GM21825 (cell line): ENCODE data around the gene SCRG1.
A peak's percentile ranks its signal among the peaks of the same experiment; 100 is the strongest.

Experiments used
- ATAC-seq: cut with Tn5 transposase; IDR thresholded peaks from one replicate; pipeline ENCODE4 v1.9.1; 2021; ENCODE audit warnings: mild to moderate bottlenecking, moderate library complexity; ENCODE audit not compliant: unreplicated experiment

SCRG1 gene

DNA sequence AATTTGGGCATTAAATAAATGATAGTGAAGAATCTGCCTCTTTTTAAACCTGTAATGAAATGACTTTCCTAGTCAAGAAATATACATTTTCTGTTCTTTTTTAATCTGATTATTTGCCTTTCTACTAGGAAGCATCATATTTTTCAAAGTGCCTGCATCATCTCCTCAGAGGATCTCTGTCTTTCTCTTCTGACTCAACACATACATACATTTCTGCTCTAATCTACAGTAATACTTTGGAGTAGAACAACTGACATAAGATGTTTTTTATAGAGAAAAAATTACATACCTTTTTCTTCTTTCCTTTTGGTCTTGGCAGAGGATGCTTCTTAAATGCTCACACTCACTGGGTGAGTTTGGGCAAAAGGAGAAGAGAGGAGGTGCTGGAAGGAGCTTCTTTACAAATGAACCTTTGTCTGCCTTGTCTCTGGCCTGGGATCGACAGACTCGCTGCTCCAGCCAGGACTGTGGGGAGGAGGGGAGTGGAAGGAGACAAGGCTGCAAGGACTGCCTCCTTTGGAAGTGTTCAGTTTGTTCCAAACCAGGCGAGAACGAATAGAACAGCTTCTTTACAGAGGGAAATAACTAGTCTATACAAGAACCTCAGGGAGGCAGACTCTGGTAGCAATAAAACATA, at the start of gene SCRG1:
Gene SCRG1, minus strand, starts transcription at position 338 of the 637 bp plus-strand sequence. CDS start 7,702 bp downstream, outside the sequence.
- no peak for ATAC-seq

DNA sequence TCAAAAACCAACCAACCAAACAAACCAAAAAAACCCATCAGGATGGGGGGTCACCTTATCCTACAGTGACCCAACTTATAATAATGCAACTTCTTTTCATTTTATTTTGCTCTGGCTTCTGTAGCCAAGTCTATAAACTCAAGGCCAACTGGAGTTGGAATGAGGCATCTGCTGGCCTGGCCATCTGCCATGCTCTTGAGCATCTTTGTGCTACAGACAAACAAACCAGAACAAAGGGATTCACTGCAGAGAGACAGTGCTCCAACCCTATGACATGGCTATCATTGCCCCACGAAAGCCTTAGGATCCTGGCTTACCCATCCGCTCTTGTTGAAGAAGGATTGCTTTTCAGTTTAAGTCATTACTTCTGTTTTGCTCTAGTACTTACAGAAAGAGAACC, 49.2 kb upstream of the SCRG1 start:
- no peak for ATAC-seq

- ATAC-seq = peak; percentile 94
Observed at GRCh38 chr4:173446416-173446815, 47.5 kb upstream of the SCRG1 start.

DNA sequence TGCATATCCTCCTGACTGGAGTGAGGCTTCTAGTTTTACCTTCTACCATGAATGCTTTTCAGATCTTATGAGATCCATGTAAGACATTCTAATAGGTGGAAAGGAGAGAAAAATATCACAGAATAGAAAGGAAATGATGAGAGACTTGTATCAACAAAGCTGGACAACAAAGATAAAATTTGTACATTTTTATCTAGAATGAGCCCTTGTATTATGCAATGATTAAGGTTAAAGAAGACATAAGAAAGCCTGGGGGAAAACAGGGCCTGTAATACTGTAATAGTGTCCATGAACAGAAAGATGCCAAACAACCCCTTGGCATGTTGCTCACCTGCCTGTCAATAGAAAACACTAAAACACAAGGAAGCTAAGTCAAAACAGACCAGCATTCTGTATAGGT, 44.2 kb upstream of the SCRG1 start:
- no peak for ATAC-seq

- ATAC-seq = no peak
Observed at GRCh38 chr4:173442223-173442932, 43.5 kb upstream of the SCRG1 start.

- ATAC-seq = no peak
Observed at GRCh38 chr4:173440888-173441287, 42.0 kb upstream of the SCRG1 start.

- no peak for ATAC-seq
Observed at GRCh38 chr4:173436771-173437265, 37.9 kb upstream of the SCRG1 start.

DNA sequence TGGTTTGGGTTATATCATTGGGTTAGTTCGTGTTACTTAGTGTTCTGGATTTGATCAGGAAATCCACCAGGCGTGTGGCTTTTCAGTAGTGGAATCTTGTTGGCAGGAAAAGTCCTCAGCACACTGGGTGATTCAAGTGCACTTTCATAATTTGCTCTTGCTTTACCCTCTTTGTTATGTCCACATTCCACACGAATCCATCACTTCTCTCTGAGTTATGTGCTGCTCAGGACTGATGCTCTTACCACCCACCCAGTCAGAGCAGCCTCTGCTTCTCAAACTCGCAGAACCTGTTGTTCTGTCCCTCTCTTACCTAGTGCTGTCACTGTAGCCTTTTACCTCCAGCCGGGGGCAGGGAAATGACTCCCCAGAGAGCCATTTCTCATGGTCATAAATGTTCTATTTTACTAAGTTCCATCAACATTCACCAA, 37.2 kb upstream of the SCRG1 start:
- no peak for ATAC-seq

DNA sequence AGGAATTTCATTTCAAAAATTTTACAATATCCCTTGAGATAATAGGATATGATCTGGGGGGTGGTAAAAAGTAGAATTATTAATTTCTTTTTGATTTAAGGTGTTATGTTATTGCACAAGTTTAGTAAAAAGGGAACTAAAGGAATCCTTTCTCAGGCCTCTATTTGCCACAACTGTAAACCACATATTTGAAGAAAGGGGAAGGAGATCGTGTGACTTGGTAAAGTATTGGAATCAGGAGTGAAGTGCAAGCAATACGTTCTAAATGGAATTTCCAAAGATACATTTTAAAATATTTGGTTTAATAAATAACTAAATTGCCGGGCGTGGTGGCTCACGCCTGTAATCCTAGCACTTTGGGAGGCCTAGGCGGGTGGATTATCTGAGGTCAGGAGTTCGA, 35.3 kb upstream of the SCRG1 start:
- ATAC-seq = no peak

- no peak for ATAC-seq
Observed at GRCh38 chr4:173433447-173433846, 34.5 kb upstream of the SCRG1 start.

GRCh38 chr4:173432430-173432829, 33.5 kb upstream of the SCRG1 start:
- ATAC-seq = no peak

- no peak for ATAC-seq
Observed at GRCh38 chr4:173426064-173426463, 27.1 kb upstream of the SCRG1 start.

GRCh38 chr4:173424899-173425805, 26.2 kb upstream of the SCRG1 start:
- no peak for ATAC-seq

DNA sequence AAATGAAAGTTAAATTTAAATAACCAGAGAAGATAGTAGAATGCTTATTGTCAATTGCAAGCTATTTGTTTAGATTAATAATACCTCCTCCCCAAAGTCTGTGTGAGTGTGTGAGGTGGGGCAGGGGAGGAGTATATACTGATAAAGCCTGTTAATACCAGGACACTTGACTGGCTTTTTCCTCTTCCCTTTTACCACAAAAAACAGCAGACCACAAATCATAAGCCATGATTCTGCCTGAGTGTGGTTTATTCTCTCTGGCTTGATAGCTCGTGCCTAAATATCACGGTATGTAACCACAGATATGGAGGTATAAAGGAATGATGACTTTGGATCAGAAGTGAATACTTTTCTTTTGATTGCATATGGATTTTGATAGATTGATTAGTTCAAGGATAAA, 21.9 kb upstream of the SCRG1 start:
- no peak for ATAC-seq

- ATAC-seq = no peak
Observed at GRCh38 chr4:173420324-173420752, 21.4 kb upstream of the SCRG1 start.

GRCh38 chr4:173418639-173419038, 19.7 kb upstream of the SCRG1 start:
- ATAC-seq = no peak

DNA sequence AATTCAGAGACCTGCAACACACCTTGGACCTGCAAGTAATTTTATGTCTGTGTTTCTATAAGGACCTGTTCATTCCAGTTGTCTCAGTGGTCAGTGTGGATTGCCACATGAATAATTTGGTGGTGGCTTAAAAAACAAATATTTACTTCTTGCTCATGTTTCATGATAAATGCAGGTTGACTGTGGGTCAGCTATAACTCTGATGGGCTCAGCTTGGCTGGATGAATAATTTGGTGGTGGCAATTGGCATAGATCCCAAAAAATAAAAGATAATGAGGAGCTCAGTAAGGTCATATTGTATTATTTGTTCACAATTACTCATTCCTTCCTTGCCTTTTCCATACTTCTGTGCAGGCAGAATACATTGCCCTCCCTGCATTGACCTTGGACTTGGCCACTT, 18.9 kb upstream of the SCRG1 start:
- no peak for ATAC-seq

- no peak for ATAC-seq
Observed at GRCh38 chr4:173415885-173416653, 17.2 kb upstream of the SCRG1 start.

GRCh38 chr4:173415092-173415491, 16.2 kb upstream of the SCRG1 start:
- no peak for ATAC-seq

DNA sequence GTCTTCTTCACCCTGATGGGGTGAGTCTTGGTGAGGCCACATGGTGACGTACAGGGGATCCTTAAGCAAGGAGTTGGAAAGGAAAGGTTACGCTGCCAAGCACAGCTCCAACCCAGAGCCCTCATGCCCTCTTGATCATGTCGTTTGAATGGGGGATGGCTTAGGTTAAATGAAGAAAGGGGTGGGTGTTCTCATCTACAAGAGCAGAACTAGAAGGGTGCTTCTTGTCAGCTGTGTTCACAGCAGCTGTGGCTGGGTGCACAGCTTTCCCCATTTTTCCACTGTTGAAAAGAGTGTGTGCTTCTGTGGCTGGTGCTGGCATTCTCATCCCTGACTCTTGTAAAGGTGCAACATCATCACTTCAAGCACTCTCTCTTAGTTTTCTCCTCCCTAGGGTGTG, 15.5 kb upstream of the SCRG1 start:
- no peak for ATAC-seq

DNA sequence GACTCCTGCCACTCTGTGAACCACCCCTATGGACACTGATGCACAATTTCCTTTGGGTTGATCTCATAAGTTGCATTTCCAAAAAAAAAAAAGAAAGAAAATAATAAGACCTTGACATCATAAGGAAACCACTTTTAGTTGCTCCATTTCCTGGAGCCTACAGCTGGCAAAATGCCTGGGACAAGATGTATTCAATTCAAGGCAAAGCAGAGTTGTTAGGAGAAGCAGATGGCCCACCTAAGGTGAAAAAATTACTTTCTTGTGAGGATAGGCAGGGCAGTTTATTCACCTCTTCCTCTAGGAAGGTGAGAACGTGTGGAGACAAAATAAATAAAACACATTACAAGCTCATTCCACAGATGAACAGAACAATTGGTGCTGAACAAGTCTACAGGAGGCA, 14.1 kb upstream of the SCRG1 start:
- ATAC-seq = no peak
